Naive thymus-derived CD8-positive, alpha-beta T cell (primary cell): ENCODE results near the gene NAT8L. TPM values are rescaled to one million over a fixed set of nuclear protein-coding genes. Genes with fewer than 3 reads are reported as not detected.

ENCODE experiments used
- ATAC-seq, 2 donors: fragments of 150-1000 bp; cut with Tn5 transposase in 1 of 2; sonication (Bioruptor Pico), chemical (Tn5 transposase) in 1 of 2; 1 replicate in 1 of 2; 2 replicates in 1 of 2; pipeline ENCODE4 v1.10.0; 2021; ENCODE audit warnings: mild to moderate bottlenecking in 2 of 2, moderate library complexity in 2 of 2
- POLR2A ChIA-PET: fragments of 350-600 bp; sonication (Branson Sonifier 250); formaldehyde crosslinking; loops from one replicate; lab custom pipeline; 2021; ENCODE audit warnings: antibody characterized with exemption; lab: Charles Lee
- DNase-seq, 10 donors: peaks; one replicate each; pipeline versions ENCODE4 v3.0.0 to v3.0.0-alpha.2; 2020 to 2022
- H3K27ac Mint-ChIP-seq, 10 donors: one replicate each; pipeline ENCODE4 v1.8.0; 2020 to 2022; ENCODE audit warnings: mild to moderate bottlenecking in 10 of 10, mixed read lengths in 10 of 10, moderate library complexity in 4 of 10, inconsistent platforms in 1 of 10
- H3K27me3 Mint-ChIP-seq, 5 donors: one replicate each; pipeline ENCODE4 v1.8.0; 2021 to 2022; ENCODE audit warnings: mixed read lengths in 5 of 5
- H3K36me3 Mint-ChIP-seq, 3 donors: one replicate each; pipeline ENCODE4 v1.8.0; 2020 to 2022; ENCODE audit warnings: mixed read lengths in 3 of 3, mild to moderate bottlenecking in 2 of 3, inconsistent platforms in 1 of 3
- H3K4me1 Mint-ChIP-seq, 4 donors: one replicate each; pipeline ENCODE4 v1.8.0; 2021 to 2022; ENCODE audit warnings: mixed read lengths in 4 of 4
- H3K4me3 Mint-ChIP-seq, 10 donors: one replicate each; pipeline ENCODE4 v1.8.0; 2020 to 2022; ENCODE audit warnings: mild to moderate bottlenecking in 10 of 10, mixed read lengths in 10 of 10, moderate library complexity in 6 of 10, inconsistent platforms in 1 of 10
- H3K9me3 Mint-ChIP-seq, 9 donors: one replicate each; pipeline ENCODE4 v1.8.0; 2020 to 2022; ENCODE audit warnings: mixed read lengths in 9 of 9, mild to moderate bottlenecking in 3 of 9, inconsistent platforms in 1 of 9, moderate library complexity in 1 of 9
- polyA plus RNA-seq, 3 donors: library from polyadenylated mRNA; unstranded; fragments of 300-500 nt; fragmentation: Illumina TruSeq; gene quantifications; one replicate each; pipeline ENCODE4 v1.2.3, GENCODE V29; 2021
- total RNA-seq, 8 experiments: library from RNA in 2 of 8; stranded (reverse) in 2 of 8; gene quantifications; one replicate each; pipeline ENCODE4 v1.2.3 and lab custom pipeline; 2021 to 2026

NAT8L gene
- total and polyA plus RNA-seq, 5 experiments from 2014 or later = 0.05 TPM; not detected in 4

GRCh38 chr4:2075171-2075986, 16.3 kb downstream of the NAT8L start:
- Mint-ChIP-seq H3K36me3 (no peaks in the 10 kb centered on the region), H3K4me1 (no peaks in the 10 kb centered on the region), H3K4me3 (no peak overlapping the region), H3K9me3 (no peaks in the 10 kb centered on the region), H3K27me3 (peaks cover 0 to 2% (median 0%) of the 10 kb centered on the region in 5 donors), H3K27ac (no peak overlapping the region)
- DNase-seq (no peak), ATAC-seq (no peak)
- POLR2A ChIA-PET = no interaction called here

DNA sequence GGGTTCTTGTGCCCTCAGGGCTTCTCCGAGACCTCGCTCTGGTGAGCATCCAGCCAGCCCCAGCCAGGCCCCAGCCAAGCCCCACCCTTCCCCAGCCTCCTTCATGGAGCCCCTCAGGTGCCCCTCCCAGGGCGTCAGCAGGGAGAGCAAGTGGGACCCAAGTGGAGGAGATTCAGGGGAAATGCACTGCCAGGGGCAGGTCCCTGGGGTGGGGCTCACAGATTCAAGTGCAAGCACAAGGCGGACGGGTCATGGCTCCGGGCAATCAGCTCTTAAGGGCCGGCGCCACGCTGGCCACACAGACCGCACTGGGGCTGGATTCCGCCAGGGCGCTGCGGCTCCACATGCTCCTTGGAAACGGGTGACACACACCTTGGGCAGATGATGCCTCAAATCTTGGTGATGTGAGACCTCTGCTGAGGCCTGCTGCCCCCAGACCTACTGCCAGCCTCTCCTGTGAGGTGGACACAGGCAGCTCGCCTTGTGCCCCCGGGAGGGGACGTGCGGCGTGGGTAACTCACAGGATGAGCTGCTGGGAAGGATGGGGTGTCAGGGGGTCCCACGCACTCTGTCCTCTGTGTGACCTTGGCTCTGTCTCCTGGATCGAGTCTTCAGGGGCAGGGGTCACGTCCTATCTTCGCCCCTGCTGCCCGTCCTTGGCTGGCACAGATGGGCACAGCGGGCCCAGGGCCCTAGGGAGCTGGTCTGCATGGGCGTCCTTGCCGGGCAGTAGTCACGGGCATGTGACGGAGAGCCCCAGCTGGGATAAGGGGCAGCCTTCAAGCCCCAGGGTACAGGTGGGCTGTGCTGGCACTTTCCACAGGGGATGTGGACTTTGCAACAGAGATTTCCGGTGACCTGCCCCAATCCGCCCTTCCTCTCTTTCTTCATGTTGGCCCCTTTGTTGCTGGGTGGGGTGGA, 17.1 kb downstream of the NAT8L start:
- no peaks in the 10 kb centered on the region for H3K27me3 Mint-ChIP-seq
- DNase-seq (no peak), ATAC-seq (no peak)
- no peaks in the 10 kb centered on the region for H3K9me3 Mint-ChIP-seq
- no peak overlapping the region for H3K4me3 Mint-ChIP-seq
- POLR2A ChIA-PET = no interaction called here
- H3K4me1 Mint-ChIP-seq = no peaks in the 10 kb centered on the region
- no peaks in the 10 kb centered on the region for H3K36me3 Mint-ChIP-seq
- no peak overlapping the region for H3K27ac Mint-ChIP-seq

DNA sequence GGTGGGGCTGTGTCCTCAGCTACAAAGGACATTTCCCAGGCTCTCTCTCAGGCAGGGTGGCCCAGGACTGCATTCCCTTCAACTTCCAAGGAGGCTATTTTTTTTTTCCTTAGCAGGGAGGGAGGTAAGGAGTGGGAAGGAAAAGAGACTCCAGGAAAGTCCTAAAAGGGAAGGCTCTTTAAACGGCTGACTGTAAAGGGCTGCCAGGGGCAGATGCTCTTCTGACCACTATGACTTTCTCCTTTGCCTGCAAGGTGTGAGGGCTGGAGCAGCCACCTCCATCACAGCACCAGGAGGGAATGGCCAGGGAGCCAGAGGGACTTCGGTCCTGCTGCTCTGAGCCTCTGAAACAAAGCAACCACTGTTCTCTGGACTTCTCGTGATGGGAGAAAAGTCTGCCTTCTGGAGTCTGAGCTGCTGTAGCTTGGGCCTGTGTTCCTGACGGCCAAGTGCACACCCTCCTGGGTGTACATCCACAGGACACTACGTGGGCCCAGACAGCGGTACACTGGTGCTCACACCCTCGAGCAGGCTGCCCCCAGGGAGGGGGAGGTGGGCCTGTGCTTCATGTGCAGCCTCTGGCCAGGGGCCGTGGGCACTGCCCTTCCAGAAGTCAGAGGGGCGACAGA, 17.9 kb downstream of the NAT8L start:
- POLR2A ChIA-PET = no interaction called here
- Mint-ChIP-seq H3K4me3 (no peak overlapping the region), H3K27me3 (no peaks in the 10 kb centered on the region), H3K36me3 (no peaks in the 10 kb centered on the region), H3K4me1 (no peaks in the 10 kb centered on the region), H3K27ac (no peak overlapping the region), H3K9me3 (no peaks in the 10 kb centered on the region)
- no peak for ATAC-seq
- DNase-seq = no peak

GRCh38 chr4:2077537-2078460, 18.7 kb downstream of the NAT8L start:
- H3K27ac Mint-ChIP-seq = no peak overlapping the region
- POLR2A ChIA-PET = no interaction called here
- H3K36me3 Mint-ChIP-seq = no peaks in the 10 kb centered on the region
- ATAC-seq (no peak), DNase-seq (no peak)
- H3K4me1 Mint-ChIP-seq = no peaks in the 10 kb centered on the region
- no peaks in the 10 kb centered on the region for H3K9me3 Mint-ChIP-seq
- H3K27me3 Mint-ChIP-seq = no peaks in the 10 kb centered on the region
- no peak overlapping the region for H3K4me3 Mint-ChIP-seq

DNA sequence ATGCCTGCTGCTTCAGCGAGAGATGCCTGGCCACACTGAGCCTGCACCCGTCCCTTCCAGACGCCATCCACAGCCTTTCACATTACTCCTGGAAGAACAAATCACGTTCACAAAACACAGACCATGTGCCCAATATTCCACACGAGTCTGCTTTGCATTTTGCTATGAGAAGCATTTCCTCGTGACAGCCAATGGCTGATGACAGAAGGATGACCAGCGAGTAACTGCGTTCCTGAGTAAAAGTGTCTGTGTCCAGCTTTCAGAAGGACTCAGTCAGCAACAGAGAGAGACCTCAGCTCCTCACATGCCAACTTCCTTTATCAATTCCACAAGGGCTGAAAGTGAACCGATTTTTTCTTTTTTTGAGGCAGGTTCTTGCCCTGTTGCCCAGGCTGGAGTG, 19.5 kb downstream of the NAT8L start:
- Mint-ChIP-seq H3K36me3 (no peaks in the 10 kb centered on the region), H3K9me3 (no peaks in the 10 kb centered on the region), H3K4me3 (no peak overlapping the region), H3K27ac (no peak overlapping the region), H3K27me3 (no peaks in the 10 kb centered on the region), H3K4me1 (no peaks in the 10 kb centered on the region)
- POLR2A ChIA-PET = no interaction called here
- ATAC-seq = no peak
- no peak for DNase-seq

DNA sequence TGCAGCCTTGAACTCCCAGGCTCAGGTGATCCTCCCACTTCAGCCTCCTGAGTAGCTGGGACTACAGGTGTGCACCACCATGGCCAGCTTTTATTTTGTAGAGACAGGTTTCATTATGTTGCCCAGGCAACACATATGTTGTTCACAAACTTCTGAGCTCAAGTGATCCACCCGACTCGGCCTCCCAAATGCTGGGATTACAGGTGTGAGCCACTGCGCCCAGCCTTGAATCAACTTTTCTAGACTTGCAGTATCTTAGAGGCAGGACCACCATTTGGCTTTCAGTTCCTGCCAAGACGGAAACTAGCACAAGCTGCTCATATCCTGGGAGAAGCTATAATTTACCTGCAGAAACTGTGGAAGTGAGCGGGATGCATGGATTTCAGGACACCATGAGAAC, 19.9 kb downstream of the NAT8L start:
- no peak overlapping the region for H3K4me3 Mint-ChIP-seq
- POLR2A ChIA-PET = no interaction called here
- H3K9me3 Mint-ChIP-seq = no peaks in the 10 kb centered on the region
- no peak for DNase-seq
- ATAC-seq = no peak
- no peaks in the 10 kb centered on the region for H3K36me3 Mint-ChIP-seq
- no peaks in the 10 kb centered on the region for H3K27me3 Mint-ChIP-seq
- no peaks in the 10 kb centered on the region for H3K4me1 Mint-ChIP-seq
- no peak overlapping the region for H3K27ac Mint-ChIP-seq

DNA sequence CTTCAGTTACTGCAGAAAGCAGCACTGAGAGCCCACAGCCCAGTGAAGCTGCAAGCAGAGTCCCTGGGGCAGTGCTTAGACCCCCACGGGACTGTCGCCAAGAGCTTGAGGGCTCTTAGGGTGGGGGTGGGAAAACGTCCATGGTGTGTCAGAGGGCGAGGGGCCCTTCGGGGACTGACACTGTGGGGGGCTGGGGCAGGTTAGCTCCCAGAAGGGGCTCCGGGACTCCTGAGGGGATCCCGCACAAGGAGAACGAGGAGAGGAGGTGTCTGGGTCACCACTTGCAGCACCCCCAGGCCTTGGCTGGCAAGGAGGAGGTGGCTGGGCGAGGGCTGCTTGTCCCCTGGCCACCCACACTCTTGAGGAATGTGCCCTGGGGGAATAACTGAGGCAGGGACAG, 20.8 kb downstream of the NAT8L start:
- POLR2A ChIA-PET = no interaction called here
- no peaks in the 10 kb centered on the region for H3K9me3 Mint-ChIP-seq
- H3K36me3 Mint-ChIP-seq = no peaks in the 10 kb centered on the region
- DNase-seq = peak in 1 of 10 donors; percentile 58
- no peak for ATAC-seq
- H3K4me1 Mint-ChIP-seq = no peaks in the 10 kb centered on the region
- no peak overlapping the region for H3K4me3 Mint-ChIP-seq
- H3K27ac Mint-ChIP-seq = no peak overlapping the region
- peaks cover 0 to 2% (median 0%) of the 10 kb centered on the region in 5 donors for H3K27me3 Mint-ChIP-seq

GRCh38 chr4:2080429-2081300, 21.5 kb downstream of the NAT8L start:
- POLR2A ChIA-PET = no interaction called here
- Mint-ChIP-seq H3K36me3 (no peaks in the 10 kb centered on the region), H3K4me3 (no peak overlapping the region), H3K4me1 (no peaks in the 10 kb centered on the region), H3K9me3 (no peaks in the 10 kb centered on the region), H3K27ac (no peak overlapping the region), H3K27me3 (peaks cover 0 to 2% (median 0%) of the 10 kb centered on the region in 5 donors)
- DNase-seq (peak in 1 of 10 donors; percentile 57), ATAC-seq (no peak)

DNA sequence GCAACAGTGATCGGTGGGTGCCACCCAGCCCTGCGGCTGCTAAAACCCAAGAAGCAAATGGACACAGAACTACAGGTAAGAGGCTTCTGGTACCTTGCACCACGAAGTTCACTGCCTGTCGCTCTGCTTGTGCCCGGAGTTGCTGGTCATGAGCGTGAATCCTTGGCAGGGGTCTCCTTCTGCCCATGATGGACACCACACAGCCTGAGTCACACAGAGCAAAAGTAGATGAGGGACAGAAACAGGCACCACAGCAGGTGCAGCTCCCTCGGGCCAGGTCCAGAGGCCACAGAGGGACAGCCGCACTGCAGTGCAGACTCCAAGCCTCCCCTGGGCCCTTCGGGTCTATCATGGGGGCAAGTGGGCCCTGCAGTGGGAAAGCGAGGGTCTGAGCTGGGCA, 22.4 kb downstream of the NAT8L start:
- Mint-ChIP-seq H3K36me3 (no peaks in the 10 kb centered on the region), H3K4me1 (no peaks in the 10 kb centered on the region), H3K27me3 (peaks cover 0 to 2% (median 0%) of the 10 kb centered on the region in 5 donors), H3K9me3 (peaks cover 0 to 3% (median 0%) of the 10 kb centered on the region in 9 donors), H3K27ac (no peak overlapping the region), H3K4me3 (no peak overlapping the region)
- DNase-seq = peak in 1 of 10 donors; percentile 8
- ATAC-seq = no peak
- POLR2A ChIA-PET = no interaction called here

DNA sequence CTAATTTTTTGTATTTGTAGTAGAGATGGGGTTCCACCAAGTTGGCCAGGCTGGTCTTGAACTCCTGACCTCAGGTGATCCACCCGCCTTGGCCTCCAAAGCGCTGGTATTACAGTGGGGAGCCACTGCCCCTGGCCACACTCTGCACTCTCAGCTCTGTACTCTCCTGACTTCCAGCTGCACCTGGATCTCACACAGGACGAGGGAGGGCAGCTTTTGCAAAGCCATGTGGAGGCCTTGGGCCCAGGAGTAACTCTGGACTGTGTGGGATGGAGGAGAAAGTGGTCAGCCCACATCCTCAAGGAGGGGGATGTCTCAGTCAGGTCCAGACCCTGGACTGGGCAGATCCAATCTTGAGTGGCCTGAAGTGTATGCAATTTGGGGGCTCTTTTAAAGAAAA, 23.0 kb downstream of the NAT8L start:
- Mint-ChIP-seq H3K27me3 (peaks cover 0 to 2% (median 0%) of the 10 kb centered on the region in 5 donors), H3K36me3 (no peaks in the 10 kb centered on the region), H3K4me1 (no peaks in the 10 kb centered on the region), H3K9me3 (peaks cover 0 to 7% (median 0%) of the 10 kb centered on the region in 9 donors), H3K4me3 (no peak overlapping the region), H3K27ac (no peak overlapping the region)
- no peak for ATAC-seq
- no peak for DNase-seq
- POLR2A ChIA-PET = no interaction called here

DNA sequence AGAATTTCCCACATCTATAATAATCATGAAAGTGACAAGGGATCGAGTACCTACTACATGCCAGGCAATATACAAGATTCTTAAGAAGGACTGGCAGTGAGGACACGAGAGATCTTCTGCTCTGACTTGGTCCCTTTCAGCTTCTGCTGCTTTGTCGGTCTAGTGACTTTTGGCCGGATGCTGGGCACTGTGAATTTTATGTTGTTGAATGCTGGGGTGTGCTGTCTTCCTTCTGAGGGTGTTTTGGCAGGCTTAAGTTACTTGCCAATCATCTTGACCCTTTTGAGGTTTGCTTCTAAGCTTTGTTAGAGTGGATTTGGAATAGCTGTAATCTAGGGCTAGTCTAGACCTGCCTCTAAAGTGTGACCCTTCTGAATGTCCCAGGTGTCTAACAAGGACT, 23.5 kb downstream of the NAT8L start:
- peaks cover 0 to 3% (median 0%) of the 10 kb centered on the region in 5 donors for H3K27me3 Mint-ChIP-seq

More for the DNA sequence above, 23.5 kb downstream of the NAT8L start:
- ATAC-seq = no peak
- POLR2A ChIA-PET = no interaction called here
- Mint-ChIP-seq H3K36me3 (peaks cover 0 to 2% (median 0%) of the 10 kb centered on the region in 3 donors), H3K4me3 (no peak overlapping the region), H3K27ac (no peak overlapping the region), H3K4me1 (no peaks in the 10 kb centered on the region), H3K9me3 (peaks cover 0 to 9% (median 0%) of the 10 kb centered on the region in 9 donors)
- DNase-seq = no peak
